ENCODE results near the gene TEKTIP1.

- TF ChIP-seq, protein P1, sequence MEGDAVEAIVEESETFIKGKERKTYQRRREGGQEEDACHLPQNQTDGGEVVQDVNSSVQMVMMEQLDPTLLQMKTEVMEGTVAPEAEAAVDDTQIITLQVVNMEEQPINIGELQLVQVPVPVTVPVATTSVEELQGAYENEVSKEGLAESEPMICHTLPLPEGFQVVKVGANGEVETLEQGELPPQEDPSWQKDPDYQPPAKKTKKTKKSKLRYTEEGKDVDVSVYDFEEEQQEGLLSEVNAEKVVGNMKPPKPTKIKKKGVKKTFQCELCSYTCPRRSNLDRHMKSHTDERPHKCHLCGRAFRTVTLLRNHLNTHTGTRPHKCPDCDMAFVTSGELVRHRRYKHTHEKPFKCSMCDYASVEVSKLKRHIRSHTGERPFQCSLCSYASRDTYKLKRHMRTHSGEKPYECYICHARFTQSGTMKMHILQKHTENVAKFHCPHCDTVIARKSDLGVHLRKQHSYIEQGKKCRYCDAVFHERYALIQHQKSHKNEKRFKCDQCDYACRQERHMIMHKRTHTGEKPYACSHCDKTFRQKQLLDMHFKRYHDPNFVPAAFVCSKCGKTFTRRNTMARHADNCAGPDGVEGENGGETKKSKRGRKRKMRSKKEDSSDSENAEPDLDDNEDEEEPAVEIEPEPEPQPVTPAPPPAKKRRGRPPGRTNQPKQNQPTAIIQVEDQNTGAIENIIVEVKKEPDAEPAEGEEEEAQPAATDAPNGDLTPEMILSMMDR (IDR thresholded peaks at IDR 0.05): no peak
- TF ChIP-seq POLR2A (IDR thresholded peaks at IDR 0.05): no peak
Measured at GRCh38 chr19:3590991-3591659, 52.2 kb downstream of the TEKTIP1 start.
